HG02763 (cell line): ENCODE results near the gene LIPH.
"Not testable (repeated sequence)": the region's sequence is repeated elsewhere in the genome, so short reads cannot be mapped to it uniquely, and the experiment has no call there.

ENCODE experiments used
- ATAC-seq: cut with Tn5 transposase; IDR thresholded peaks from one replicate; pipeline ENCODE4 v1.9.1; 2021; ENCODE audit warnings: mild to moderate bottlenecking, moderate library complexity; ENCODE audit not compliant: unreplicated experiment

Gene LIPH

GRCh38 chr3:185490241-185490640 lies 62.1 kb downstream of the LIPH start:
- no peak for ATAC-seq

- no peak for ATAC-seq
Measured at GRCh38 chr3:185489462-185489861, 62.9 kb downstream of the LIPH start.

GRCh38 chr3:185488465-185488864 lies 63.9 kb downstream of the LIPH start:
- ATAC-seq: no peak

GRCh38 chr3:185486394-185486793 lies 66.0 kb downstream of the LIPH start:
- no peak for ATAC-seq

- ATAC-seq: no peak
Measured at GRCh38 chr3:185484296-185484695, 68.1 kb downstream of the LIPH start.

- no peak for ATAC-seq
Measured at GRCh38 chr3:185479373-185479945, 72.9 kb downstream of the LIPH start.

GRCh38 chr3:185477316-185477715 lies 75.1 kb downstream of the LIPH start:
- ATAC-seq: no peak

GRCh38 chr3:185474922-185475321 lies 77.5 kb downstream of the LIPH start:
- not testable (repeated sequence) for ATAC-seq

- no peak for ATAC-seq
Measured at GRCh38 chr3:185473290-185473815, 79.0 kb downstream of the LIPH start.

- no peak for ATAC-seq
Measured at GRCh38 chr3:185470323-185470722, 82.1 kb downstream of the LIPH start.

GRCh38 chr3:185469542-185469941 lies 82.8 kb downstream of the LIPH start:
- ATAC-seq: no peak

GRCh38 chr3:185466123-185466522 lies 86.3 kb downstream of the LIPH start:
- not testable (repeated sequence) for ATAC-seq

- ATAC-seq: no peak
Measured at GRCh38 chr3:185465471-185465870, 86.9 kb downstream of the LIPH start.

GRCh38 chr3:185460719-185461350 lies 91.6 kb downstream of the LIPH start:
- no peak for ATAC-seq

- no peak for ATAC-seq
Measured at GRCh38 chr3:185460309-185460708, 92.1 kb downstream of the LIPH start.

- no peak for ATAC-seq
Measured at GRCh38 chr3:185457376-185457775, 95.0 kb downstream of the LIPH start.
